GM12891 (cell line): ENCODE measurements around the gene CDKL5.

Experiments used
- PAX5 ChIP-seq: IDR thresholded peaks from 2 replicates; pipeline ENCODE4 v1.6.1; 2011; ENCODE audit warnings: low read length, moderate library complexity, mild to moderate bottlenecking; ENCODE audit not compliant: insufficient read depth, severe bottlenecking
- POLR2A ChIP-seq: IDR thresholded peaks from 2 replicates; pipeline ENCODE4 v1.6.1; 2011; ENCODE audit warnings: low read depth, low read length, control low read depth
- POLR2AphosphoS5 ChIP-seq: IDR thresholded peaks from 2 replicates; pipeline ENCODE4 v1.6.1; 2011; ENCODE audit warnings: low read depth, low read length, control low read depth
- POU2F2 ChIP-seq: IDR thresholded peaks from 2 replicates; pipeline ENCODE4 v1.6.1; 2011; ENCODE audit warnings: low read depth, mild to moderate bottlenecking, control low read depth, low read length, moderate library complexity
- TAF1 ChIP-seq: IDR thresholded peaks from 2 replicates; pipeline ENCODE4 v1.6.1; 2011; ENCODE audit warnings: low read depth, low read length, control low read depth

DNA sequence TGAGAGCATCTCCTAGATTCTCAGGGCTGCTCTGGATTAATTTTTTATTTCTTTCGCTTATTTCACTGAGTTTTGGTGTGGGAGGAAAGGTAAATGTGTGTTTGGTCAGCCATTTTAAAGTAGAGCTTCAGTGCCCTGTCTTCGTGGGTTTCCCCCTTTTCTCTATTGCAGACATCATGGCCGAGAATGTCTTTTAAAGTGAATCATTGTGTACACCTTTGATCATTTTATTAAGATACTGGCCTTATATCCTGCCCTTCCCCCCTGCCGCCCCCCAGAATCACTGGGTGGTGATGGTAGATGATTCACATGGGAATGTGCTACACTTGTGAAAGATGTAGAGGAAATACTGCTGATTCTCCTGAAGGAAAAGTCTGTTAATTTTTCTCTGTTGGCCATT is 23.8 kb downstream of the CDKL5 start:
- TF ChIP-seq POLR2AphosphoS5: no peak
- no peak for TF ChIP-seq POLR2A
- TF ChIP-seq TAF1: no peak
- no peak for TF ChIP-seq POU2F2
- no peak for TF ChIP-seq PAX5
